GM12892 (cell line): ENCODE results near the gene LTB4R.

Experiments
- DNase-seq: peaks from one replicate; pipeline ENCODE4 v3.0.0; 2011; ENCODE audit not compliant: insufficient read length
- FAIRE-seq: peaks from 2 replicates; lab custom pipeline; 2011; peaks lifted over from hg19 to GRCh38; lab: Jason Lieb, UNC
- POLR2A ChIP-seq: IDR thresholded peaks from 2 replicates; pipeline ENCODE4 v1.6.1; 2011; ENCODE audit warnings: low read depth, low read length, control low read depth
- POLR2AphosphoS5 ChIP-seq: IDR thresholded peaks from 2 replicates; pipeline ENCODE4 v1.6.1; 2011; ENCODE audit warnings: low read depth, low read length, control low read depth
- TAF1 ChIP-seq: IDR thresholded peaks from 2 replicates; pipeline ENCODE4 v1.6.1; 2011; ENCODE audit warnings: low read depth, mild to moderate bottlenecking, control low read depth, low read length, borderline replicate concordance

LTB4R gene

DNA sequence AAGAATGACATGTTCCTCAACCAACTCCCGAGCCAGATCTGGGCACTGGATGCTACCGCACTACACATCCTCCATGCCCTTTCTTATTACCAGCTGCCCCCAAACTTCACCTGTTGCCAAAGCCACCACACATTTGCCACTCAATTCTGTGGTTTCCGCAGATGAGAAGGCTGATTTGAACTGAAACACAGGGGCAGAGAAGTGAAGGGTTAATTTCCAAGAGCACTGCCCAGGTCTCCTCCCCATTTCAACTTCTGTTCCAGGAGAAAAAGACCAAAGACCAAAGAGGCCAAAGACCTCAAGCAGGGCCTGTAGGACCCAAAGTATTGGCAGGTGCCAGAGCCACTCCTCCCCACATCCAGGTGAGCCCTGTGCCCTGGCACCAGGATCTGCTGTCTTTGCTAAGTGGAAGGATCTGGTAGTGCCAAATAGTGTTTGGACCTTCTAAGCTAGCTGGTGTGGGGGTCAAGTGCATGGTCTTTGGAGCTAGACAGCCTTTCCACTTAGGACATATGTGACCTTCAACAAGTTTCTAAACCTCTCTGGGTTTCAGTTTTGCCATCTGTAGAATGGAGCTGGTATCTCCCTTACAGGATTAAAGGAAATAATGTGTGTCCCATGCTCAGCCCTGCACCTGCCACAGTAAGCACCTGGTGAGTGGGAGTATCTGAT lies 19.7 kb upstream of the LTB4R start:
- FAIRE-seq: no peak
- no peak for DNase-seq
- TF ChIP-seq POLR2AphosphoS5 (no peak), TAF1 (no peak), POLR2A (no peak)

GRCh38 chr14:24292118-24292807 lies 19.0 kb upstream of the LTB4R start:
- no peak for DNase-seq
- TF ChIP-seq POLR2AphosphoS5 (no peak), POLR2A (no peak), TAF1 (no peak)
- no peak for FAIRE-seq

DNA sequence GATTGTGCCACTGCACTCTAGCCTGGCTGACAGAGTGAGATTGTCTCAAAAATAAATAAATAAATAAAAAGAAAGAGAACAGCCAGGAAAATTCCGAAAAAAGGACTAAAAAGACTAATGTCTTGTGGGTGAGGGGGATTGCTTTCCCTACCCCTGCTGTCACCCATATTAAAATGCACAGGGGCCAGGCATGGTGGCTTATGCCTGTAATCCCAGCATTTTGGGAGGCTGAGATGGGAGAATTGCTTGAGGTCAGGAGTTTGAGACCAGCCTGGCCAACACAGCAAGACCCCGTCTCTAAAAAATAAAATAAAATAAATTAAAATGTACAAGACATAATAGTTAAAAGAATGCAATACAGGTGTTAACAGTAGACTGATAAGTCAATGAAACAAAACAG lies 17.8 kb upstream of the LTB4R start:
- no peak for TF ChIP-seq POLR2AphosphoS5
- DNase-seq (no peak), FAIRE-seq (no peak)

DNA sequence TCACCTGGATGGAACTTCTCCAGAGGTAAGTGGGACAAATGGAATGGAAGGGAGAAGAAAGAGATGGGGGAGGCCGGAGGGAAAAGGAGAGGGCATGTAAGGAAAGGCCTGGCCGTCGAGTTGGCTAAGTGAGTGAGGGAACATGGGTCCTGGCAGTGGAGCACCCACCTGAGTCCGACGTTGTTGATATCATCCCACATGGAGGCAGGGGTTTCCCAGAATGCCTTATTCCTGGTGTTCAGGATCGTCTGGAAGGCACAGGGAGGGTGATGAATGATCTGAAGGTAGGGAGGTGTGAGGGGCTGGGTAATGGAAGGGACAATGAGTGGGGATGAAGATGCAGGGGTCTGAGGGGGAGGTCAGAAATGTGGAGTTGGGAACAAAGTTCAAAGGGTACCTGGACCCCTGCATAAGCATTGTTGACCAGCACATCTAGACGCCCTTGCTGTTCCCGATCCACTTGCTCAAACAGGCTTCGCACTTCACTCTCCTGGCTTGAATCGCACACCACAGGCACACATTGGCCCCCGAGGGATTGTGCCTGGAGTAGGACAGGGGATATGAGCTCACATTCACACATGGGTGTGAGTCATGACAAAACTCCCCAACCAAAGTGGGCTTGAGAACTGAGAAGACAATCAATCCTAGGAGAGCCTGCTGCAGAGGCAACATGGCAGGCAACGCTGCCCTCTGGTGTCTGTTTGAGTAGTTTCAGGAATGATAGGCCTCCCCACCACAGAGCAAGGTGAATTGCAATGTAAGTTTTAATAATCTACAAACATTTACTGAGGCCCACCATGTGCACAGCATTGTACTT lies 14.8 kb upstream of the LTB4R start:
- DNase-seq (peak; percentile 58), FAIRE-seq (peak; percentile 83)
- TF ChIP-seq TAF1 (no peak), POLR2A (no peak), POLR2AphosphoS5 (no peak)

GRCh38 chr14:24297190-24297964 lies 13.9 kb upstream of the LTB4R start:
- DNase-seq (no peak), FAIRE-seq (no peak)
- TF ChIP-seq POLR2AphosphoS5 (no peak), TAF1 (no peak), POLR2A (no peak)

DNA sequence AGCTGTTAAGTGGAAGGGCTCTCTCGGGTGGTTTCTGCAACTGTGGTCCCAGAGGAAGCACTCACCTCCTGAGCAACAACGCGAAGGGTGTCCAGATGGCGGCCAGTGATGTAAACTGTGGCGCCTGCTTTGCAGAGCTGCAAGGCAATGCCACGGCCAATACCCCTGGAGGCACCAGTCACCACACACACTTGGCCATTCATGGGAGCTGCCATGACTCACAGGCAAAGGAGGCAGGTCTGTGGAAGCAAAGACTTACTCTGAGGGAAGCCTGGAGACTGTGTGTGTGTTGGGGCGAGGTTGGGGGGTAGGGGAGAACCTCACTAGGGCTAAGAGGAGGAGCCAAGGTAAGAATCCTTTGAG lies 12.4 kb upstream of the LTB4R start:
- TF ChIP-seq POLR2AphosphoS5: no peak
- TF ChIP-seq TAF1: no peak
- TF ChIP-seq POLR2A: no peak
- FAIRE-seq (no peak), DNase-seq (no peak)

DNA sequence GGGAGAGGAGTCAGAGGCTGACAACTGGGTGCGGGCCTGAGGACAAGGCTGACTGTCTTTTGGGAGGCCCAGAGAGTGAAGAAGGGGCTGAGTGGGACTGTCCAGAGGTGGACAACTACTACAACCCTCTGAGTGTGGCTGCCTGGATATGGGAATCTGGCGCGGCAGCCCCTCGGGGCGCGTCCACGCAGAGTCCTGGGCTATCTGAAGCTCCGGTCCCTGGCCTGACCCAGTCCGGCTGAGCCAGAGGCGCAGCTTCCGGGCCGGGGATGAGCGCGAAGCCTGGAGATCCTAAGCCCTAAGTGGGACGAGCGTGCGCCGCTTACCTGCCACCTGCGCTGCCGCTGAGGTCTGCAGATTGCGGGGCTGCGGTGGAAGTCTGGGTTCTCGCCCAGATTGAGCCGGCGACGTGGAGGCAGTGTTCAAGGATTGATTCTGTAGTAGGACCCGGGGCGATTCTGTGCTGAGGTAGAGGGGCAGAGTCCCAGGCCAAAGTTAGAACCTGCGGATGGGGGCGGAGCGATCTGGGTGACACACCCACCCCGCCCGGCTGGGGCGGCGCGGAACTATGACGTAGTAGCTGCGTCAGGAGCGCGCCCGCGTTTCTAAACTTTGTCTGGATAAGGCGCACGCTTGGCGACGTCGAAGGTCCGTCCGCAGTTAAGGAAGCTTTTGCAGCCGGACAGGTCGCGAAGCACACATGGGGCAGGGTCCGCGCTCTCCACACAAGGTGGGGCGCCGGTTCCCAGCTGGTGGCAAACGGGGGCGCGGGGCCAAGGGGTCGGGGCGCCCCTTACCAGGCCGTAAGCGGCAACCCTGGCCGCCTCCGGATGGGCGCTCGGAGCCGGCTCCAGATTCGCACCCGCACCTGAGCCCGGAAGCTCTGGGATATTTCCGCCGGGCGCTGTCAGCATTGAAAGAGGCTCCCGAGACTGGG lies 11.8 kb upstream of the LTB4R start, which contains the start of the genes DHRS1 and NOP9:
Gene DHRS1, minus strand, starts transcription at position 526 of the 937 bp plus-strand sequence. CDS start 674 bp downstream, outside the sequence.
Gene NOP9, plus strand, starts transcription at position 596 of the 937 bp plus-strand sequence. Its CDS starts 105 bp downstream, at position 701.
- peak; percentile 90 for DNase-seq
- peak; percentile 92 for FAIRE-seq
- TF ChIP-seq TAF1 (peak; percentile 53; the same call in 1 of the 2 replicates), POLR2A (peak; percentile 77), POLR2AphosphoS5 (peak; percentile 67)

GRCh38 chr14:24300326-24300980 lies 10.8 kb upstream of the LTB4R start:
- TF ChIP-seq POLR2AphosphoS5: no peak
- TF ChIP-seq TAF1: no peak
- TF ChIP-seq POLR2A: no peak
- DNase-seq: no peak
- no peak for FAIRE-seq

- no peak for DNase-seq
- no peak for FAIRE-seq
- TF ChIP-seq POLR2A (no peak), POLR2AphosphoS5 (no peak)
These were observed 7.3 kb upstream of the LTB4R start for GRCh38 chr14:24304019-24304387.

GRCh38 chr14:24307156-24307574 lies 4.1 kb upstream of the LTB4R start:
- TF ChIP-seq TAF1 (no peak), POLR2AphosphoS5 (no peak), POLR2A (no peak)
- no peak for DNase-seq
- no peak for FAIRE-seq
